Thoracic aorta (tissue), 2 donors: Measurements from ENCODE around the gene OR1M1. TPM values are rescaled to one million over a fixed set of nuclear protein-coding genes. Genes with fewer than 3 reads are reported as not detected.
"Not testable (repeated sequence)": the region's sequence is repeated elsewhere in the genome, so short reads cannot be mapped to it uniquely, and the experiment has no call there.

Source experiments
- ATAC-seq: fragments of 150-250 bp; one replicate; pipeline ENCODE4 v1.8.0; 2017; ENCODE audit warnings: low read depth; ENCODE audit not compliant: insufficient number of reproducible peaks, low FRiP score
- DNase-seq: peaks from one replicate; pipeline ENCODE4 v3.0.0-alpha.2; 2020; ENCODE audit warnings: low spot score
- H3K27ac ChIP-seq, 2 donors: fragments of 200-600 bp; sonication (generic); 1 replicate in 1 of 2; 2 replicates in 1 of 2; pipeline ENCODE4 v1.5.1; 2016; ENCODE audit warnings: mild to moderate bottlenecking in 2 of 2, moderate library complexity in 2 of 2
- H3K27me3 ChIP-seq: fragments of 200-600 bp; sonication (generic); replicated peaks from 2 replicates; pipeline ENCODE4 v1.6.0; 2016; ENCODE audit warnings: mild to moderate bottlenecking; ENCODE audit not compliant: insufficient read depth
- H3K36me3 ChIP-seq: fragments of 200-600 bp; sonication (generic); one replicate; pipeline ENCODE4 v1.5.1; 2016
- H3K4me1 ChIP-seq, 2 donors: fragments of 200-600 bp; sonication (generic); 1 replicate in 1 of 2; 2 replicates in 1 of 2; pipeline versions ENCODE4 v1.5.1 to v1.6.0; 2016; ENCODE audit warnings: low read depth in 2 of 2, mild to moderate bottlenecking in 1 of 2; ENCODE audit not compliant: control insufficient read depth in 1 of 2
- H3K4me3 ChIP-seq: fragments of 200-600 bp; sonication (generic); 2 replicates; pipeline ENCODE4 v1.5.1; 2016; ENCODE audit warnings: mild to moderate bottlenecking
- H3K9me3 ChIP-seq: fragments of 200-600 bp; sonication (generic); 2 replicates; pipeline ENCODE4 v1.5.1; 2016
- CTCF ChIP-seq: fragments of 200-600 bp; sonication (generic); IDR thresholded peaks from one replicate; pipeline ENCODE4 v1.5.1; 2019; ENCODE audit warnings: antibody characterized with exemption
- total RNA-seq, 2 donors: library from RNA; depleted of rRNA; stranded (reverse); fragments of >200 nt; gene quantifications; one replicate each; pipeline versions ENCODE4 v1.1.0 to v1.2.3, GENCODE V29; 2016

Gene OR1M1
- total RNA-seq, 2 donors from 2014 or later: not detected

- DNase-seq: no peak
- Histone ChIP-seq H3K27ac (no peak overlapping the region), H3K4me3 (no peak overlapping the region), H3K4me1 (no peaks in the 10 kb centered on the region), H3K36me3 (no peaks in the 10 kb centered on the region), H3K27me3 (no peaks in the 10 kb centered on the region), H3K9me3 (no peaks in the 10 kb centered on the region)
- ATAC-seq: no peak
- TF ChIP-seq CTCF: no peak
These were observed 43.3 kb upstream of the OR1M1 start for GRCh38 chr19:9043524-9043923.

- no peaks in the 10 kb centered on the region for H3K27me3 ChIP-seq
- no peaks in the 10 kb centered on the region for H3K4me1 ChIP-seq
- ATAC-seq (no peak), DNase-seq (no peak)
- no peaks in the 10 kb centered on the region for H3K9me3 ChIP-seq
- H3K27ac ChIP-seq: no peak overlapping the region
- H3K36me3 ChIP-seq: no peaks in the 10 kb centered on the region
- no peak for TF ChIP-seq CTCF
- no peak overlapping the region for H3K4me3 ChIP-seq
These were observed 42.4 kb upstream of the OR1M1 start for GRCh38 chr19:9044449-9044848.

GRCh38 chr19:9046694-9047093 is 40.2 kb upstream of the OR1M1 start:
- ATAC-seq: no peak
- Histone ChIP-seq H3K4me3 (no peak overlapping the region), H3K9me3 (no peaks in the 10 kb centered on the region), H3K4me1 (no peaks in the 10 kb centered on the region), H3K36me3 (no peaks in the 10 kb centered on the region), H3K27me3 (no peaks in the 10 kb centered on the region), H3K27ac (no peak overlapping the region)
- no peak for DNase-seq
- TF ChIP-seq CTCF: no peak

GRCh38 chr19:9052894-9053293 is 34.0 kb upstream of the OR1M1 start:
- no peak for TF ChIP-seq CTCF
- no peaks in the 10 kb centered on the region for H3K4me1 ChIP-seq
- H3K27ac ChIP-seq: no peak overlapping the region
- no peak for DNase-seq
- no peaks in the 10 kb centered on the region for H3K9me3 ChIP-seq
- no peaks in the 10 kb centered on the region for H3K27me3 ChIP-seq
- no peak overlapping the region for H3K4me3 ChIP-seq
- ATAC-seq: no peak
- no peaks in the 10 kb centered on the region for H3K36me3 ChIP-seq

GRCh38 chr19:9053674-9054073 is 33.2 kb upstream of the OR1M1 start:
- H3K36me3 ChIP-seq, H3K27me3 ChIP-seq, ATAC-seq, H3K9me3 ChIP-seq, H3K27ac ChIP-seq, H3K4me3 ChIP-seq, DNase-seq, H3K4me1 ChIP-seq: not testable (repeated sequence)

GRCh38 chr19:9054207-9054606 is 32.7 kb upstream of the OR1M1 start:
- Histone ChIP-seq H3K9me3 (no peaks in the 10 kb centered on the region), H3K4me3 (no peak overlapping the region), H3K36me3 (no peaks in the 10 kb centered on the region), H3K4me1 (no peaks in the 10 kb centered on the region), H3K27ac (no peak overlapping the region), H3K27me3 (no peaks in the 10 kb centered on the region)
- TF ChIP-seq CTCF: no peak
- no peak for ATAC-seq
- DNase-seq: no peak
